Measurements from ENCODE around the gene KIF13A. TPM values are rescaled to one million over a fixed set of nuclear protein-coding genes. Genes with fewer than 3 reads are reported as not detected.

KIF13A gene
- total and polyA plus RNA-seq, 9 of the 15 experiments (the other 6 are each of a cell fraction or from before 2014, with no cell fraction given), result 3.6 to 44.3 (median 29.7) TPM

DNA sequence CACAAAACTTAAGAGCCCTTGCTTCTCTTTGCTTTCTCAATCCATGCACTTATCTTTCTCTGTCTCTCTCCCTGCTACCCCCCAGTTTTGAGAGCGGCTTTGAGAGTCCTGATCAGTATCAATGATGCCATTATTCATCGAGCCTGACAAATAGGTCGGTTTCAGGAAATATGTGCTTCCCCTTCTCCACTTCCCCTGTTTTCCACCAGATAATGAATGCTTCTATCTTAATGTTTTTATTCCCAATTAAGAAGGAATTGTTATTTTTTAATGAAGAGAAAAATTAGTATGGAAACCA lies 117.7 kb downstream of the KIF13A start (continued):
- TF ChIP-seq ARHGAP35 (IDR thresholded peaks at IDR 0.05; ENCODE audit: partially characterized antibody) (no peak), SMAD2 (IDR thresholded peaks at IDR 0.05; ENCODE audit: low read depth, low read length) (no peak), LEF1 (IDR thresholded peaks at IDR 0.05) (peak; percentile 72), ZNF79 (CRISPR knock-in tag; IDR thresholded peaks at IDR 0.05; ENCODE audit: low read depth) (no peak), KLF16 (IDR thresholded peaks at IDR 0.05) (no peak), PCBP2 (IDR thresholded peaks at IDR 0.05; ENCODE audit: low read depth, low read length, poor library complexity, severe bottlenecking) (no peak), DDX20 (tag; IDR thresholded peaks at IDR 0.05; ENCODE audit: low read depth) (no peak), JUN (IDR thresholded peaks at IDR 0.05; ENCODE audit: borderline replicate concordance, low read depth, low read length) (no peak), JUN (CRISPR knock-in tag; IDR thresholded peaks at IDR 0.05; ENCODE audit: borderline replicate concordance) (no peak), RFX5 (IDR thresholded peaks at IDR 0.05; ENCODE audit: low read depth, low read length) (no peak), ZNF589 (CRISPR knock-in tag; IDR thresholded peaks at IDR 0.05; ENCODE audit: low read depth) (no peak), ZNF347 (CRISPR knock-in tag; IDR thresholded peaks at IDR 0.05; ENCODE audit: low read depth) (no peak), CSDE1 (IDR thresholded peaks at IDR 0.05) (no peak), MTA3 (IDR thresholded peaks at IDR 0.05; ENCODE audit: borderline replicate concordance) (no peak), ARID1B (IDR thresholded peaks at IDR 0.05) (peak; percentile 71), HMG20B (CRISPR knock-in tag; IDR thresholded peaks at IDR 0.05) (no peak), ESRRA (IDR thresholded peaks at IDR 0.05; ENCODE audit: borderline replicate concordance, low read depth) (no peak; the same call in 1 of the 2 replicates), MAZ (CRISPR knock-in tag; conservative IDR thresholded peaks at IDR 0.05 in 1 of 2, IDR thresholded peaks at IDR 0.05 in 1 of 2) (no peak; a peak in 2 of 4 replicates), CEBPG (CRISPR knock-in tag; IDR thresholded peaks at IDR 0.05) (no peak), CEBPG (tag; conservative IDR thresholded peaks at IDR 0.05 in 1 of 2, IDR thresholded peaks at IDR 0.05 in 1 of 2) (no peak)
- TF ChIP-seq, protein P1, sequence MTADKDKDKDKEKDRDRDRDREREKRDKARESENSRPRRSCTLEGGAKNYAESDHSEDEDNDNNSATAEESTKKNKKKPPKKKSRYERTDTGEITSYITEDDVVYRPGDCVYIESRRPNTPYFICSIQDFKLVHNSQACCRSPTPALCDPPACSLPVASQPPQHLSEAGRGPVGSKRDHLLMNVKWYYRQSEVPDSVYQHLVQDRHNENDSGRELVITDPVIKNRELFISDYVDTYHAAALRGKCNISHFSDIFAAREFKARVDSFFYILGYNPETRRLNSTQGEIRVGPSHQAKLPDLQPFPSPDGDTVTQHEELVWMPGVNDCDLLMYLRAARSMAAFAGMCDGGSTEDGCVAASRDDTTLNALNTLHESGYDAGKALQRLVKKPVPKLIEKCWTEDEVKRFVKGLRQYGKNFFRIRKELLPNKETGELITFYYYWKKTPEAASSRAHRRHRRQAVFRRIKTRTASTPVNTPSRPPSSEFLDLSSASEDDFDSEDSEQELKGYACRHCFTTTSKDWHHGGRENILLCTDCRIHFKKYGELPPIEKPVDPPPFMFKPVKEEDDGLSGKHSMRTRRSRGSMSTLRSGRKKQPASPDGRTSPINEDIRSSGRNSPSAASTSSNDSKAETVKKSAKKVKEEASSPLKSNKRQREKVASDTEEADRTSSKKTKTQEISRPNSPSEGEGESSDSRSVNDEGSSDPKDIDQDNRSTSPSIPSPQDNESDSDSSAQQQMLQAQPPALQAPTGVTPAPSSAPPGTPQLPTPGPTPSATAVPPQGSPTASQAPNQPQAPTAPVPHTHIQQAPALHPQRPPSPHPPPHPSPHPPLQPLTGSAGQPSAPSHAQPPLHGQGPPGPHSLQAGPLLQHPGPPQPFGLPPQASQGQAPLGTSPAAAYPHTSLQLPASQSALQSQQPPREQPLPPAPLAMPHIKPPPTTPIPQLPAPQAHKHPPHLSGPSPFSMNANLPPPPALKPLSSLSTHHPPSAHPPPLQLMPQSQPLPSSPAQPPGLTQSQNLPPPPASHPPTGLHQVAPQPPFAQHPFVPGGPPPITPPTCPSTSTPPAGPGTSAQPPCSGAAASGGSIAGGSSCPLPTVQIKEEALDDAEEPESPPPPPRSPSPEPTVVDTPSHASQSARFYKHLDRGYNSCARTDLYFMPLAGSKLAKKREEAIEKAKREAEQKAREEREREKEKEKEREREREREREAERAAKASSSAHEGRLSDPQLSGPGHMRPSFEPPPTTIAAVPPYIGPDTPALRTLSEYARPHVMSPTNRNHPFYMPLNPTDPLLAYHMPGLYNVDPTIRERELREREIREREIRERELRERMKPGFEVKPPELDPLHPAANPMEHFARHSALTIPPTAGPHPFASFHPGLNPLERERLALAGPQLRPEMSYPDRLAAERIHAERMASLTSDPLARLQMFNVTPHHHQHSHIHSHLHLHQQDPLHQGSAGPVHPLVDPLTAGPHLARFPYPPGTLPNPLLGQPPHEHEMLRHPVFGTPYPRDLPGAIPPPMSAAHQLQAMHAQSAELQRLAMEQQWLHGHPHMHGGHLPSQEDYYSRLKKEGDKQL (CRISPR knock-in tag; IDR thresholded peaks at IDR 0.05; ENCODE audit: borderline replicate concordance), result no peak
- TF ChIP-seq, protein P2, sequence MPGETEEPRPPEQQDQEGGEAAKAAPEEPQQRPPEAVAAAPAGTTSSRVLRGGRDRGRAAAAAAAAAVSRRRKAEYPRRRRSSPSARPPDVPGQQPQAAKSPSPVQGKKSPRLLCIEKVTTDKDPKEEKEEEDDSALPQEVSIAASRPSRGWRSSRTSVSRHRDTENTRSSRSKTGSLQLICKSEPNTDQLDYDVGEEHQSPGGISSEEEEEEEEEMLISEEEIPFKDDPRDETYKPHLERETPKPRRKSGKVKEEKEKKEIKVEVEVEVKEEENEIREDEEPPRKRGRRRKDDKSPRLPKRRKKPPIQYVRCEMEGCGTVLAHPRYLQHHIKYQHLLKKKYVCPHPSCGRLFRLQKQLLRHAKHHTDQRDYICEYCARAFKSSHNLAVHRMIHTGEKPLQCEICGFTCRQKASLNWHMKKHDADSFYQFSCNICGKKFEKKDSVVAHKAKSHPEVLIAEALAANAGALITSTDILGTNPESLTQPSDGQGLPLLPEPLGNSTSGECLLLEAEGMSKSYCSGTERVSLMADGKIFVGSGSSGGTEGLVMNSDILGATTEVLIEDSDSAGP (CRISPR knock-in tag; IDR thresholded peaks at IDR 0.05), result no peak
- TF ChIP-seq, protein P3, sequence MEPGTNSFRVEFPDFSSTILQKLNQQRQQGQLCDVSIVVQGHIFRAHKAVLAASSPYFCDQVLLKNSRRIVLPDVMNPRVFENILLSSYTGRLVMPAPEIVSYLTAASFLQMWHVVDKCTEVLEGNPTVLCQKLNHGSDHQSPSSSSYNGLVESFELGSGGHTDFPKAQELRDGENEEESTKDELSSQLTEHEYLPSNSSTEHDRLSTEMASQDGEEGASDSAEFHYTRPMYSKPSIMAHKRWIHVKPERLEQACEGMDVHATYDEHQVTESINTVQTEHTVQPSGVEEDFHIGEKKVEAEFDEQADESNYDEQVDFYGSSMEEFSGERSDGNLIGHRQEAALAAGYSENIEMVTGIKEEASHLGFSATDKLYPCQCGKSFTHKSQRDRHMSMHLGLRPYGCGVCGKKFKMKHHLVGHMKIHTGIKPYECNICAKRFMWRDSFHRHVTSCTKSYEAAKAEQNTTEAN (CRISPR knock-in tag; IDR thresholded peaks at IDR 0.05), result no peak
